SK-N-SH treated with all-trans-retinoic acid at 6 μM for 48 hours (cell line): Measurements from ENCODE around the gene PDE3A.

ENCODE experiments used
- ATAC-seq: fragments of 200-7000 bp; cut with Tn5 transposase; 3 replicates; pipeline ENCODE4 v1.9.1; 2020; ENCODE audit warnings: mild to moderate bottlenecking, moderate library complexity
- BACH2 ChIP-seq: fragments of 250-450 bp; sonication (Bioruptor Pico); IDR thresholded peaks from 2 replicates; pipeline ENCODE4 v1.9.0; 2021; ENCODE audit warnings: mild to moderate bottlenecking, borderline replicate concordance
- CREB5 ChIP-seq: fragments of 250-450 bp; sonication (Bioruptor Pico); IDR thresholded peaks from 2 replicates; pipeline ENCODE4 v1.5.1; 2020; ENCODE audit warnings: low read depth, mild to moderate bottlenecking, moderate library complexity
- CSDC2 ChIP-seq: fragments of 250-450 bp; sonication (Bioruptor Pico); IDR thresholded peaks from 2 replicates; pipeline ENCODE4 v1.5.0; 2020; ENCODE audit warnings: mild to moderate bottlenecking, moderate library complexity
- CSRNP3 ChIP-seq: fragments of 250-450 bp; sonication (Bioruptor Pico); IDR thresholded peaks from 2 replicates; pipeline ENCODE4 v1.5.1; 2021; ENCODE audit warnings: mild to moderate bottlenecking, moderate library complexity
- ESRRG ChIP-seq: fragments of 250-450 bp; sonication (Bioruptor Pico); IDR thresholded peaks from 2 replicates; pipeline ENCODE4 v1.6.1; 2021; ENCODE audit warnings: mild to moderate bottlenecking
- GLIS3 ChIP-seq: fragments of 250-450 bp; sonication (Bioruptor Pico); IDR thresholded peaks from 2 replicates; pipeline ENCODE4 v1.5.0; 2020; ENCODE audit warnings: mild to moderate bottlenecking, moderate library complexity
- OSR1 ChIP-seq: fragments of 250-450 bp; sonication (Bioruptor Pico); IDR thresholded peaks from 2 replicates; pipeline ENCODE4 v1.8.0; 2022; ENCODE audit warnings: moderate library complexity, mild to moderate bottlenecking, inconsistent platforms
- PATZ1 ChIP-seq: fragments of 250-450 bp; sonication (Bioruptor Pico); IDR thresholded peaks from 2 replicates; pipeline ENCODE4 v1.8.0; 2020; ENCODE audit warnings: mild to moderate bottlenecking, moderate library complexity, borderline replicate concordance
- POU6F1 ChIP-seq: fragments of 250-450 bp; sonication (Bioruptor Pico); IDR thresholded peaks from 2 replicates; pipeline ENCODE4 v1.8.0; 2021; ENCODE audit warnings: low read depth, mild to moderate bottlenecking, moderate library complexity, borderline replicate concordance
- PPARA ChIP-seq: fragments of 250-450 bp; sonication (Bioruptor Pico); IDR thresholded peaks from 2 replicates; pipeline ENCODE4 v1.5.0; 2020; ENCODE audit warnings: mild to moderate bottlenecking, borderline replicate concordance
- RARB ChIP-seq: fragments of 250-450 bp; sonication (Bioruptor Pico); IDR thresholded peaks from 2 replicates; pipeline ENCODE4 v1.8.0; 2021; ENCODE audit warnings: mild to moderate bottlenecking, moderate library complexity
- SNAI2 ChIP-seq: fragments of 250-450 bp; sonication (Bioruptor Pico); IDR thresholded peaks from 2 replicates; pipeline ENCODE4 v1.5.0; 2020; ENCODE audit warnings: mild to moderate bottlenecking, moderate library complexity
- TOX ChIP-seq: fragments of 250-450 bp; sonication (Bioruptor Pico); IDR thresholded peaks from 2 replicates; pipeline ENCODE4 v1.8.0; 2021; ENCODE audit warnings: mild to moderate bottlenecking, moderate library complexity, borderline replicate concordance
- TSHZ2 ChIP-seq: fragments of 250-450 bp; sonication (Bioruptor Pico); IDR thresholded peaks from 2 replicates; pipeline ENCODE4 v1.5.0; 2020; ENCODE audit warnings: mild to moderate bottlenecking, moderate library complexity
- ZFP30 ChIP-seq: fragments of 450-650 bp; formaldehyde crosslinking; IDR thresholded peaks from 2 replicates; pipeline ENCODE4 v1.5.0; 2022; ENCODE audit warnings: mild to moderate bottlenecking, moderate library complexity
- ZNF565 ChIP-seq: fragments of 450-650 bp; formaldehyde crosslinking; conservative IDR thresholded peaks from 2 replicates; pipeline ENCODE4 v1.5.0; 2020; ENCODE audit warnings: low read depth, mild to moderate bottlenecking, moderate library complexity
- ZNF8 ChIP-seq: fragments of 450-650 bp; formaldehyde crosslinking; IDR thresholded peaks from 2 replicates; pipeline ENCODE4 v1.5.0; 2020; ENCODE audit warnings: mild to moderate bottlenecking, moderate library complexity

PDE3A gene

GRCh38 chr12:20641106-20641505 lies 272.8 kb downstream of the PDE3A start:
- TF ChIP-seq TOX (CRISPR knock-in tag) (no peak), POU6F1 (CRISPR knock-in tag) (no peak), RARB (CRISPR knock-in tag) (no peak), ZNF8 (no peak), SNAI2 (CRISPR knock-in tag) (no peak), GLIS3 (CRISPR knock-in tag) (no peak), PATZ1 (CRISPR knock-in tag) (no peak), ZNF565 (CRISPR knock-in tag) (no peak), PPARA (no peak), BACH2 (CRISPR knock-in tag) (no peak), TSHZ2 (CRISPR knock-in tag) (no peak)
- ATAC-seq, result no peak

GRCh38 chr12:20643822-20644221 lies 275.5 kb downstream of the PDE3A start:
- ATAC-seq, result no peak
- TF ChIP-seq ZFP30 (CRISPR knock-in tag), result no peak
- TF ChIP-seq CREB5, result no peak
- TF ChIP-seq PATZ1 (CRISPR knock-in tag), result no peak
- TF ChIP-seq OSR1, result no peak
- TF ChIP-seq BACH2 (CRISPR knock-in tag), result no peak
- no peak for TF ChIP-seq TOX (CRISPR knock-in tag)
- no peak for TF ChIP-seq CSDC2 (CRISPR knock-in tag)
- no peak for TF ChIP-seq ESRRG (CRISPR knock-in tag)
- TF ChIP-seq CSRNP3, result no peak
- no peak for TF ChIP-seq POU6F1 (CRISPR knock-in tag)
- no peak for TF ChIP-seq ZNF565 (CRISPR knock-in tag)
